ENCODE results near the gene ADGRL1.
"Not testable (repeated sequence)": the region's sequence is repeated elsewhere in the genome, so short reads cannot be mapped to it uniquely, and the experiment has no call there.

The ADGRL1 gene

GRCh38 chr19:14186684-14187083 lies 19.3 kb downstream of the ADGRL1 start:
- DNase-seq: not testable (repeated sequence)

- not testable (repeated sequence) for DNase-seq
Measured at GRCh38 chr19:14185691-14186090, 20.3 kb downstream of the ADGRL1 start.

GRCh38 chr19:14185158-14185557 lies 20.8 kb downstream of the ADGRL1 start:
- DNase-seq: no peak

- peak; percentile 48 for DNase-seq
Measured at GRCh38 chr19:14183741-14184350, 22.1 kb downstream of the ADGRL1 start.

GRCh38 chr19:14182476-14182875 lies 23.5 kb downstream of the ADGRL1 start:
- DNase-seq: no peak

- no peak for DNase-seq
Measured at GRCh38 chr19:14181906-14182305, 24.1 kb downstream of the ADGRL1 start.

- DNase-seq: not testable (repeated sequence)
Measured at GRCh38 chr19:14181199-14181598, 24.8 kb downstream of the ADGRL1 start.

GRCh38 chr19:14177496-14178074 lies 28.4 kb downstream of the ADGRL1 start:
- DNase-seq: no peak

GRCh38 chr19:14175351-14175792 lies 30.6 kb downstream of the ADGRL1 start:
- no peak for DNase-seq

GRCh38 chr19:14174883-14175282 lies 31.1 kb downstream of the ADGRL1 start:
- DNase-seq: no peak

- DNase-seq: no peak
Measured at GRCh38 chr19:14168993-14169392, 37.0 kb downstream of the ADGRL1 start.

GRCh38 chr19:14168259-14168972 lies 37.6 kb downstream of the ADGRL1 start:
- no peak for DNase-seq

- peak; percentile 71 for DNase-seq
Measured at GRCh38 chr19:14167576-14168138, 38.3 kb downstream of the ADGRL1 start.

GRCh38 chr19:14166999-14167575 lies 38.9 kb downstream of the ADGRL1 start:
- no peak for DNase-seq

- DNase-seq: peak; percentile 35
Measured at GRCh38 chr19:14165990-14166830, 39.8 kb downstream of the ADGRL1 start.

GRCh38 chr19:14164724-14165493 lies 41.1 kb downstream of the ADGRL1 start:
- DNase-seq: no peak

GRCh38 chr19:14164082-14164481 lies 41.9 kb downstream of the ADGRL1 start:
- DNase-seq: no peak

- DNase-seq: no peak
Measured at GRCh38 chr19:14162871-14163297, 43.1 kb downstream of the ADGRL1 start.

GRCh38 chr19:14161305-14161704 lies 44.7 kb downstream of the ADGRL1 start:
- DNase-seq: no peak

GRCh38 chr19:14160017-14160703 lies 45.8 kb downstream of the ADGRL1 start:
- no peak for DNase-seq

- no peak for DNase-seq
Measured at GRCh38 chr19:14159059-14159458, 46.9 kb downstream of the ADGRL1 start.
